AG09309 (cell line): Measurements from ENCODE around the gene MED1.

ENCODE experiments used
- DNase-seq: peaks from one replicate; pipeline ENCODE4 v3.0.0-alpha.2; 2010; ENCODE audit warnings: low read depth
- H3K4me3 ChIP-seq: 2 replicates; pipeline ENCODE4 v1.5.1; 2011; ENCODE audit warnings: mild to moderate bottlenecking, low read depth, low read length, moderate library complexity; ENCODE audit not compliant: control insufficient read depth
- CTCF ChIP-seq: IDR thresholded peaks from 2 replicates; pipeline ENCODE4 v1.5.1; 2011; ENCODE audit warnings: mild to moderate bottlenecking, low read depth, low read length, inconsistent platforms; ENCODE audit not compliant: insufficient read depth, control insufficient read depth; ENCODE audit errors: missing control alignments

MED1 gene

GRCh38 chr17:39360537-39360936 is 90.5 kb downstream of the MED1 start:
- no peak for TF ChIP-seq CTCF
- no peak overlapping the region for H3K4me3 ChIP-seq
- no peak for DNase-seq

GRCh38 chr17:39359994-39360393 is 91.1 kb downstream of the MED1 start:
- H3K4me3 ChIP-seq: no peak overlapping the region
- TF ChIP-seq CTCF: no peak

GRCh38 chr17:39357986-39358385 is 93.1 kb downstream of the MED1 start:
- no peak overlapping the region for H3K4me3 ChIP-seq
- DNase-seq: no peak
- no peak for TF ChIP-seq CTCF

More at GRCh38 chr17:39359994-39360393, 91.1 kb downstream of the MED1 start:
- DNase-seq: no peak

DNA sequence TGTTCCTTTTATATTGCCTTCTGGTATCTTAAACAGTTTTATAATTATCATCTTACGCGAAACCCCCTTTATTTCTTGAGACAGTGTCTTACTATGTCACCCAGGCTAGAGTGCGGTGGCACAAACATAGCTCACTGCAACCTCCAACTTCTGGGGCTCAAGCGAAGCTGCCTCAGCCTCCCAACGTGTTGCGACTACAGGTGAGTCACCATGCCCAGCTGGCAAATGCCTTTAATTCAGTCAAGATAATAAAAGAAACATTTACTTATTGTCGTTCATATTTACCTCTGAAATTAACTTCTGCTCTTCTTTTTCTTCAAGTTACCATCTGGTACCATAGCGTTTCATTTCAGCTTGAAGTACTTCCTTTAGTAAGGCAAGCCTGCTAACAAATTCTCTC is 93.6 kb downstream of the MED1 start:
- no peak for DNase-seq
- no peak for TF ChIP-seq CTCF
- H3K4me3 ChIP-seq: no peak overlapping the region
